Caco-2 (cell line): ENCODE measurements around the gene ABLIM2. TPM values are rescaled to one million over a fixed set of nuclear protein-coding genes. Genes with fewer than 3 reads are reported as not detected.

Experiments used
- BruUV-seq: library from RNA; stranded (reverse); fragments of 400-500 nt; replicated peaks from 2 replicates; lab custom pipeline; 2021; lab: Mats Ljungman, UMichigan
- CTCF ChIA-PET: fragments of 300-600 bp; sonication (Branson Sonifier 250); formaldehyde crosslinking; loops from one replicate; lab custom pipeline; 2022; ENCODE audit warnings: antibody characterized with exemption; lab: Charles Lee
- POLR2A ChIA-PET: fragments of 300-600 bp; sonication (Branson Sonifier 250); formaldehyde crosslinking; loops from one replicate; lab custom pipeline; 2022; ENCODE audit warnings: antibody characterized with exemption; lab: Charles Lee
- DNase-seq, 2 experiments: peaks; one replicate each; pipeline versions ENCODE4 v3.0.0 to v3.0.0-alpha.2; 2020 to 2022
- H3K27me3 ChIP-seq: replicated peaks from 2 replicates; pipeline ENCODE4 v1.6.0; 2011; ENCODE audit warnings: low read length; ENCODE audit not compliant: control insufficient read depth, insufficient read depth
- H3K36me3 ChIP-seq: 2 replicates; pipeline ENCODE4 v1.5.1; 2011; ENCODE audit warnings: low read length; ENCODE audit not compliant: control insufficient read depth, insufficient read depth
- H3K4me1 ChIP-seq: fragments of 250-450 bp; sonication (Bioruptor Pico); 2 replicates; pipeline ENCODE4 v1.5.1; 2020; ENCODE audit warnings: mild to moderate bottlenecking
- H3K4me3 ChIP-seq: 2 replicates; pipeline ENCODE4 v1.5.1; 2011; ENCODE audit warnings: low read depth, mild to moderate bottlenecking, control low read depth, low read length
- H3K9me3 ChIP-seq: fragments of 250-450 bp; sonication (Bioruptor Pico); 2 replicates; pipeline ENCODE4 v1.5.1; 2020; ENCODE audit warnings: mild to moderate bottlenecking, moderate library complexity
- H3K27ac Mint-ChIP-seq: one replicate; pipeline ENCODE4 v1.8.0; 2022; ENCODE audit warnings: mixed read lengths; ENCODE audit not compliant: unreplicated experiment
- H3K27me3 Mint-ChIP-seq: one replicate; pipeline ENCODE4 v1.8.0; 2022; ENCODE audit warnings: mixed read lengths; ENCODE audit not compliant: insufficient read depth, unreplicated experiment
- H3K36me3 Mint-ChIP-seq: one replicate; pipeline ENCODE4 v1.8.0; 2022; ENCODE audit warnings: mild to moderate bottlenecking, mixed read lengths; ENCODE audit not compliant: insufficient read depth, unreplicated experiment
- H3K4me1 Mint-ChIP-seq: one replicate; pipeline ENCODE4 v1.8.0; 2022; ENCODE audit warnings: low read depth, mixed read lengths; ENCODE audit not compliant: unreplicated experiment
- H3K4me3 Mint-ChIP-seq: one replicate; pipeline ENCODE4 v1.8.0; 2022; ENCODE audit warnings: mild to moderate bottlenecking, moderate library complexity, mixed read lengths; ENCODE audit not compliant: unreplicated experiment
- H3K9me3 Mint-ChIP-seq: one replicate; pipeline ENCODE4 v1.8.0; 2022; ENCODE audit warnings: mixed read lengths; ENCODE audit not compliant: unreplicated experiment
- CTCF ChIP-seq, 2 experiments: fragments of 200-600 bp in 1 of 2; IDR thresholded peaks; 1 replicate in 1 of 2; 2 replicates in 1 of 2; pipeline versions ENCODE4 v1.5.1 to v1.8.0; 2011 to 2022; ENCODE audit warnings: antibody characterized with exemption in 1 of 2, control low read depth in 1 of 2, inconsistent platforms in 1 of 2, low read depth in 1 of 2, low read length in 1 of 2, mild to moderate bottlenecking in 1 of 2, moderate library complexity in 1 of 2; ENCODE audit not compliant: insufficient read depth in 1 of 2, severe bottlenecking in 1 of 2, unreplicated experiment in 1 of 2
- intact Hi-C: fragments of 100-400 bp; cut with micrococcal nuclease; formaldehyde crosslinking; loops from one replicate; pipeline ENCODE4 v1.10.0; 2022; ENCODE audit not compliant: unreplicated experiment
- total RNA-seq: library from RNA; stranded (reverse); gene quantifications from 2 replicates; pipeline ENCODE4 v1.2.3, GENCODE V29; 2022

The ABLIM2 gene
- total RNA-seq, 1 experiment from 2014 or later = 0.23 TPM

- Histone ChIP-seq H3K4me1 (no peaks in the 10 kb centered on the region), H3K36me3 (no peaks in the 10 kb centered on the region), H3K27me3 (no peaks in the 10 kb centered on the region), H3K9me3 (no peaks in the 10 kb centered on the region), H3K4me3 (no peak overlapping the region)
- Mint-ChIP-seq H3K27me3 (peaks cover 7% of the 10 kb centered on the region), H3K27ac (no peak overlapping the region), H3K9me3 (no peaks in the 10 kb centered on the region), H3K36me3 (no peaks in the 10 kb centered on the region), H3K4me1 (peaks cover 5% of the 10 kb centered on the region), H3K4me3 (no peak overlapping the region)
- BruUV-seq = no TSS peak
- intact Hi-C loops = no loop called here
- no peak for DNase-seq
- ChIA-PET POLR2A (no interaction called here), CTCF (no interaction called here)
- no peak for TF ChIP-seq CTCF (IDR thresholded peaks at IDR 0.05; ENCODE audit: insufficient read depth in 1 of 2, low read depth in 1 of 2, low read length in 1 of 2, severe bottlenecking in 1 of 2, unreplicated experiment in 1 of 2)
Observed at GRCh38 chr4:8024073-8024786, 134.4 kb downstream of the ABLIM2 start.

DNA sequence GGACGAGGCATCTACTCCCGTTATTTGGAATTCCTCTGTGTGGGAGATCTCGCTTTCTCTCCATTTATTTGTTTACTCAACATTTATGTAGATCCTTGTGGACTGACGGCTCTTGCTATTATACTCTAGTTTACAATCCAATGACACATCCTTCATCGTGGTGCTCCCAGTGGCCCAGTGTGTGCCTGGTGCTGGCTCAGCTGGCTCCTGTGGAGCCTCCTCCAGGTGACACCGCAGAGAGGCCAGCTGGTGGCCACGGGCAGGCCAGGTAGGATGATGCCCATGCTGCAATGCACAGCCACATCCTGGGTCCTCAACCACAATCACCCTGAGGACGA lies 134.9 kb downstream of the ABLIM2 start:
- peaks cover 5% of the 10 kb centered on the region for H3K4me1 Mint-ChIP-seq
- no peak for DNase-seq
- TF ChIP-seq CTCF (IDR thresholded peaks at IDR 0.05; ENCODE audit: insufficient read depth in 1 of 2, low read depth in 1 of 2, low read length in 1 of 2, severe bottlenecking in 1 of 2, unreplicated experiment in 1 of 2) = no peak
- no peaks in the 10 kb centered on the region for H3K4me1 ChIP-seq
- CTCF ChIA-PET = no interaction called here
- no peak overlapping the region for H3K4me3 Mint-ChIP-seq
- BruUV-seq = no TSS peak
- H3K4me3 ChIP-seq = no peak overlapping the region
- H3K9me3 ChIP-seq = no peaks in the 10 kb centered on the region
- peaks cover 7% of the 10 kb centered on the region for H3K27me3 Mint-ChIP-seq
- no peaks in the 10 kb centered on the region for H3K27me3 ChIP-seq
- H3K36me3 ChIP-seq = no peaks in the 10 kb centered on the region
- H3K36me3 Mint-ChIP-seq = no peaks in the 10 kb centered on the region
- H3K9me3 Mint-ChIP-seq = no peaks in the 10 kb centered on the region
- intact Hi-C loops = no loop called here
- POLR2A ChIA-PET = no interaction called here
- no peak overlapping the region for H3K27ac Mint-ChIP-seq

DNA sequence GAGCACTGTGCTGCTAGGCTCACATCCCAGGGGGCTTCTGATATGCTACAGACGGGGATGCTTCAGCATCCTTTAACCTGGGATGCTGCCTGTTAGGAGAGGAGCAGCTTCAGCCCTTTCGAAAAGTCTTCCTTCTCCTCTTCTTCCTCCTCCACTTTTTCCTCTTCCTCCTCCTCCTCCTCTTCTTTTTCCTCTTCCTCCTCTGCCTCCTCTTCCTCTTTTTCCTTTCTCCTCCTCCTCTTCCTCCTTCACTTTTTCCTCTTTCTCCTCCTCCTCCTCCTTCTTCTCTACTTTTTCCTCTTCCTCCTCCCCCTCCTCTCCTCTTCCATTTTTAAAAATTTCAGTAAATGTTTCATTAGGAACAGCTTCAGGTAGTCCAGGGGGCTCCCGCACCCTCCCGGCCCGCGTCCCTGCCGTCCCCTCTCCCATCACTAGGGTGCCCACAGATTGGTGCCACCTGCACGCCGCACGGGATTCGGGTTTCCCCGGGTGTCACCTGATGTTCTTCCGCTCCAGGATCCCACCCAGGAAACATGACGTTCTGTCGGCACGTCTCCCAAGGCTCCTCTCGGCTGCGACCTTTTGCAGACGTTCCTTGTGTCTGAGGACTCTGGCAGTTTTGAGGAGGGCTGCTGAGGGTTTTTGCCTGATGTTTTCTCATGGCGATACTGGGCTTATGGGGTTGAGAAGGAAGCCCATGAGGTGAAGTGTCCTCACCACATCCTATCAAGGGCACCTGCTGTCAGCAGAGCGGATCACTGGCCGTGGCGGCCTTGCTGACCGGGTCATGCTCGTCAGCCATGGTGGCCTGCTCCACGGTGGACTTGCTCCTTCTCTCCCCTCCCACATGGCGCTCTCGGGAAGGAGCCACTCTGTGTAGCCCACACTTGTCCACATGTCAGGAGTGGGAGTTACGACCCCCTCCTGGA lies 135.6 kb downstream of the ABLIM2 start:
- Mint-ChIP-seq H3K4me3 (no peak overlapping the region), H3K9me3 (no peaks in the 10 kb centered on the region), H3K4me1 (no peaks in the 10 kb centered on the region), H3K27me3 (peaks cover 9% of the 10 kb centered on the region), H3K36me3 (no peaks in the 10 kb centered on the region), H3K27ac (no peak overlapping the region)
- no peak for TF ChIP-seq CTCF (IDR thresholded peaks at IDR 0.05; ENCODE audit: insufficient read depth in 1 of 2, low read depth in 1 of 2, low read length in 1 of 2, severe bottlenecking in 1 of 2, unreplicated experiment in 1 of 2)
- ChIA-PET CTCF (no interaction called here), POLR2A (no interaction called here)
- no peak for DNase-seq
- Histone ChIP-seq H3K4me1 (no peaks in the 10 kb centered on the region), H3K36me3 (no peaks in the 10 kb centered on the region), H3K27me3 (no peaks in the 10 kb centered on the region), H3K9me3 (no peaks in the 10 kb centered on the region), H3K4me3 (no peak overlapping the region)
- BruUV-seq = no TSS peak
- intact Hi-C loops = no loop called here
